Aorta (tissue), 5 donors: ENCODE results near the gene TPM2. TPM values are rescaled to one million over a fixed set of nuclear protein-coding genes. Genes with fewer than 3 reads are reported as not detected.

ENCODE experiments used
- ATAC-seq: fragments of 200-7000 bp; cut with Tn5 transposase; one replicate; pipeline ENCODE4 v1.9.1; 2022; ENCODE audit warnings: moderate library complexity; ENCODE audit not compliant: low FRiP score
- DNase-seq, 2 donors: peaks; one replicate each; pipeline ENCODE4 v3.0.0-alpha.2; 2020
- H3K27ac ChIP-seq, 2 donors: one replicate each; pipeline ENCODE4 v1.5.1; 2013; ENCODE audit warnings: low read length in 2 of 2, mild to moderate bottlenecking in 2 of 2, moderate library complexity in 2 of 2, control low read depth in 1 of 2, inconsistent platforms in 1 of 2, low read depth in 1 of 2
- H3K27me3 ChIP-seq, 2 donors: one replicate each; pipeline ENCODE4 v1.6.1; 2013; ENCODE audit warnings: control low read depth in 1 of 2, low read length in 1 of 2, mild to moderate bottlenecking in 1 of 2, moderate library complexity in 1 of 2; ENCODE audit not compliant: insufficient read depth in 2 of 2, control insufficient read depth in 1 of 2
- H3K36me3 ChIP-seq, 2 donors: one replicate each; pipeline ENCODE4 v1.6.1; 2013; ENCODE audit warnings: control low read depth in 1 of 2, low read length in 1 of 2, mild to moderate bottlenecking in 1 of 2; ENCODE audit not compliant: insufficient read depth in 2 of 2, control insufficient read depth in 1 of 2
- H3K4me1 ChIP-seq, 2 donors: one replicate each; pipeline ENCODE4 v1.6.1; 2013; ENCODE audit warnings: low read length in 2 of 2, control low read depth in 1 of 2, mild to moderate bottlenecking in 1 of 2, moderate library complexity in 1 of 2; ENCODE audit not compliant: insufficient read depth in 2 of 2, control insufficient read depth in 1 of 2
- H3K4me3 ChIP-seq, 2 donors: one replicate each; pipeline ENCODE4 v1.5.1; 2013; ENCODE audit warnings: low read length in 2 of 2, control low read depth in 1 of 2, mild to moderate bottlenecking in 1 of 2
- H3K9me3 ChIP-seq: one replicate; pipeline ENCODE4 v1.6.1; 2013; ENCODE audit warnings: mild to moderate bottlenecking, low read length; ENCODE audit not compliant: control insufficient read depth
- WGBS, 2 donors: extraction: QIAGEN DNeasy Blood & Tissue Kit; methylation state at CpG; one replicate each; pipeline ENCODE4 v1.1.7; 2013; 5-methylcytosine and 5-hydroxymethylcytosine counted together
- intact Hi-C, 2 donors: fragments of 100-400 bp; cut with DNase I; formaldehyde crosslinking; loops; one replicate each; pipeline versions ENCODE4 v1.14.2 to v1.15.0; 2022
- polyA plus RNA-seq, 2 donors: library from polyadenylated mRNA; stranded (reverse); fragments of 200-250 nt; gene quantifications; one replicate each; pipeline ENCODE4 v1.2.3, GENCODE V29; 2013
- total RNA-seq, 2 donors: library from RNA; stranded (reverse); fragmentation: NEBNext Ultra II Directional; extraction: Animal tissue kit (Norgen Biotek cat#: 25700); gene quantifications; one replicate each; pipeline ENCODE4 v1.2.1, GENCODE V29; 2021
- donor health status: healthy with polysubstance abuse.
- donor health status: Bipolar disorder and iron deficiency.
- donor health status: DM: no; HTN: no; CAD: no.
- donor health status: DM: no; HTN: no; CAD: no.
- donor health status: DM: yes; HTN: yes; CAD: no.

Gene TPM2
- total and polyA plus RNA-seq, 4 donors: 1,614 to 9,377 (median 6,599) TPM

GRCh38 chr9:35705836-35706430 lies 16.2 kb upstream of the TPM2 start:
- H3K27me3 ChIP-seq: no peaks in the 10 kb centered on the region
- DNase-seq (peak in 1 of 2 donors; percentile 28), ATAC-seq (no peak)
- H3K4me1 ChIP-seq: no peaks in the 10 kb centered on the region
- H3K27ac ChIP-seq: peak overlapping the region in 1 of 2 donors; percentile 20
- intact Hi-C loops: no loop called here
- WGBS, 2 donors: 88 to 90% methylated on average over 7 of the region's 7 CpGs
- no peaks in the 10 kb centered on the region for H3K9me3 ChIP-seq
- H3K4me3 ChIP-seq: no peak overlapping the region
- H3K36me3 ChIP-seq: peaks cover 10 to 53% of the 10 kb centered on the region in 2 donors

- WGBS, 2 donors: 61 to 66% methylated on average over 8 of the region's 8 CpGs
- no peaks in the 10 kb centered on the region for H3K9me3 ChIP-seq
- intact Hi-C loops: no loop called here
- H3K36me3 ChIP-seq: peaks cover 10 to 48% of the 10 kb centered on the region in 2 donors
- no peaks in the 10 kb centered on the region for H3K4me1 ChIP-seq
- ATAC-seq: no peak
- no peak overlapping the region for H3K27ac ChIP-seq
- DNase-seq: peak; percentile 16 to 55
- H3K4me3 ChIP-seq: no peak overlapping the region
- H3K27me3 ChIP-seq: no peaks in the 10 kb centered on the region
These were observed 15.6 kb upstream of the TPM2 start for GRCh38 chr9:35705372-35705771.

DNA sequence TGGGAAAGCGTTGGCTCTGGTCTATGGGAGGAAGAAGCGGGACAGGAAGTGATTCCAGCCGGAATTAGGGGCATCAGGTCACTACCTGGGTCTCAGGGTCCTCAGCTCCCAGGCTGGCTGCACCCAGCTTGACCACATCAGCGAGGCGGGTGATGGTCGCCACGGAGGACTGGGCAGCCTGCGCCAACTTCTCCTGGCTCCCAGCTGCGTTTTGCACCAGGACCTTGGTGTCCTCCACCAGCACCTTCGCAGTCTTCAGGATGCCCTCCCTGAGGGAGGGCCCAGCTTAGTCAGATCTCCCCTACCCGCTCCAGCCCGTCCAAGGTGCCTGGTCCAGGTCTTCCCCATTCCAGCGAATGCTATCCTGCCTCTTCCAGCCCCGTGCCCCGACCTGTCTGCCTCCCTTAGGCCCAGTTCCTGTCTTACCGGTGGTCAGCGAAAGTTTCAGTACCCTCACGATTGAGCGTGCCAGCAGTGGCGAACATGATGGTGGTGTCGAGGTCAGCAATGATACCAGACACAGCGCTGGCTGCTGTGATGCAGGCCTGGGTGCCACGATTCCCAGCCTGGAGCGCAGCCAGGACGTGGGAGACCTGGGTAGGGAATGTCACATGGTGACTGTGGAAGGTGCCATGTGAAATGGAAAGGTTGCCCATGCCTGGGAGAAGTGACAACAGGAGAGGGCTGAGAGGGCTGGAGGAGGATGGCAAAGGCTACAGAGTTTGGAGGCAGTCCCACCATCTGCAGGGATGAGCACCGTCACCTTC lies 14.4 kb upstream of the TPM2 start:
- intact Hi-C loops: no loop called here
- DNase-seq (peak; percentile 33 to 72), ATAC-seq (no peak)
- Histone ChIP-seq H3K27ac (no peak overlapping the region), H3K4me3 (no peak overlapping the region), H3K4me1 (no peaks in the 10 kb centered on the region), H3K27me3 (no peaks in the 10 kb centered on the region), H3K9me3 (no peaks in the 10 kb centered on the region), H3K36me3 (peaks cover 15 to 60% of the 10 kb centered on the region in 2 donors)
- WGBS, 2 donors: 91 to 92% methylated on average over 26 of the region's 26 CpGs

DNA sequence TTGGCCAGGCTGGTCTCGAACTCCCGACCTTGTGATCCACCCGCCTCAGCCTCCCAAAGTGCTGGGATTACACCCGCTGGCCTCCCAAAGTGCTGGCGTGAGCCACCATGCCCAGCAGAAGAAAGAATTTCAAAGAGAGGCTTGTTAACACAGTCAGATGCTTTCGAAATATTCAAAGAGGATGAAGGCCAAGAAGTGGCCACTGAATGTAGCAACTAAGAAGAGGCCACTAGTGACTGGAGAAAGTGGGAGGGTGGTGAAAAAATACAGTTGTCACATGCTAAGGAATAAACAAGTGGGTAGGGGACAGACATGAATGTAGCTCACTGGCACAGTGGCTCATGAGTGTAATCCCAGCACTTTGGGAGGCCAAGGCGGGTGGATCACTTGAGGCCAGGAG lies 13.0 kb upstream of the TPM2 start:
- H3K36me3 ChIP-seq: peaks cover 15 to 64% of the 10 kb centered on the region in 2 donors
- no peaks in the 10 kb centered on the region for H3K9me3 ChIP-seq
- no peaks in the 10 kb centered on the region for H3K27me3 ChIP-seq
- DNase-seq (peak in 1 of 2 donors; percentile 25), ATAC-seq (no peak)
- no peak overlapping the region for H3K27ac ChIP-seq
- no peaks in the 10 kb centered on the region for H3K4me1 ChIP-seq
- 97 to 100% methylated on average over 7 of the region's 7 CpGs for WGBS, 2 donors
- H3K4me3 ChIP-seq: no peak overlapping the region
- intact Hi-C loops: no loop called here

GRCh38 chr9:35700942-35701341 lies 11.2 kb upstream of the TPM2 start:
- no peak for ATAC-seq
- Histone ChIP-seq H3K27me3 (no peaks in the 10 kb centered on the region), H3K4me3 (no peak overlapping the region), H3K4me1 (no peaks in the 10 kb centered on the region), H3K9me3 (no peaks in the 10 kb centered on the region), H3K36me3 (peaks cover 15 to 56% of the 10 kb centered on the region in 2 donors), H3K27ac (peak overlapping the region in 1 of 2 donors; percentile 26)
- intact Hi-C loops: no loop called here
- DNase-seq: peak in 1 of 2 donors; percentile 2

DNA sequence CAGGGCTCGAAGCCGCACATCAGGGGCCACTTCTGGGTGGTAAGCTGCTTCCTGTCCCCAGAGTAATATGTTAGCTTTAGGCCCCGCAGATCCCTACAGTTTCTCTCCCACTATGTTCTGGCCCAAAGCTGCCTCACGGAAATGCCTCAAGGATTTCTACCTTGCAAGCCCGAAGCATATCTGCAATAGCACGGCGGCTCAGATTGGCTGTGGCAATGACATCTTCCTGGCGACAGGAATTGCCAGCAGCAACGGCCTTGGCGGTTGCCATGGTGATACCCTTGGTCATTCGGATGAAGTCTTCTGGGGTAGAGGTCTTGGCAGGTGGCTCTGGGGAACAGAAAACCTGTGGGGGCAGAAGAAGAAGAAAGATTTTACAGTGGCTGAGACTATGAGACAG lies 10.3 kb upstream of the TPM2 start:
- DNase-seq (peak; percentile 26 to 57), ATAC-seq (no peak)
- peaks cover 10 to 49% of the 10 kb centered on the region in 2 donors for H3K36me3 ChIP-seq
- 78 to 80% methylated on average over 11 of the region's 11 CpGs for WGBS, 2 donors
- intact Hi-C loops: no loop called here
- peak overlapping the region in 1 of 2 donors; percentile 72 for H3K27ac ChIP-seq
- H3K9me3 ChIP-seq: no peaks in the 10 kb centered on the region
- H3K27me3 ChIP-seq: no peaks in the 10 kb centered on the region
- no peaks in the 10 kb centered on the region for H3K4me1 ChIP-seq
- H3K4me3 ChIP-seq: no peak overlapping the region

DNA sequence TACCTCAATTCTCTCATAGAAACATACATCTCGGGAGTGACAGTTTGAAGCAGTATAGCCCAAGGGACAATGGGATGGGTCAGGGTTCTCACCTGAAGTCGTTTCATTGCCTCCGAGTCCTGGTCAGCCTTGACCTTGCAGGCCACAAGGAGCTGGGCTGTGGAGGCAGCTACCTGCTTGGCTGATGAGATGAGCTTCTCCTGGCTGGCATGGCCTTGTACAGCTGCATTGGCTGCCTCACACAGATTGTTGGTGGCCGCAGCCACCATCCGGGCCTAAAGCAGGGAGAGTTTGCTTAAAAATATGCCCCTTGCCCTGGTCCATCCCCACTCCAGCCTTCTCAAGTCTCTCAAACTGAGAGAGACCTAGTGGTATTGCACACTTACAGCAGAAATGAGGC lies 8.5 kb upstream of the TPM2 start:
- Histone ChIP-seq H3K27me3 (no peaks in the 10 kb centered on the region), H3K27ac (peak overlapping the region in 1 of 2 donors; percentile 72), H3K4me3 (no peak overlapping the region), H3K4me1 (no peaks in the 10 kb centered on the region), H3K36me3 (peaks cover 6 to 33% of the 10 kb centered on the region in 2 donors), H3K9me3 (no peaks in the 10 kb centered on the region)
- intact Hi-C loops: loop anchor here (2.0 kb wide), 2 partner anchors 21 to 29 kb away; no protein-coding TSS in a partner anchor
- DNase-seq: peak in 1 of 2 donors; percentile 65
- no peak for ATAC-seq
- 82 to 85% methylated on average over 5 of the region's 5 CpGs for WGBS, 2 donors

GRCh38 chr9:35697486-35697885 lies 7.8 kb upstream of the TPM2 start:
- Histone ChIP-seq H3K4me3 (no peak overlapping the region), H3K27me3 (no peaks in the 10 kb centered on the region), H3K9me3 (no peaks in the 10 kb centered on the region), H3K27ac (peak overlapping the region; percentile 72 to 97), H3K4me1 (no peaks in the 10 kb centered on the region), H3K36me3 (peaks cover 6 to 30% of the 10 kb centered on the region in 2 donors)
- ATAC-seq: peak; percentile 35
- peak in 1 of 2 donors; percentile 70 for DNase-seq
- WGBS, 2 donors: 64 to 73% methylated on average over 14 of the region's 14 CpGs
- intact Hi-C loops: no loop called here
